ENCODE measurements around the gene KRTAP11-1.

Gene KRTAP11-1, protein sequence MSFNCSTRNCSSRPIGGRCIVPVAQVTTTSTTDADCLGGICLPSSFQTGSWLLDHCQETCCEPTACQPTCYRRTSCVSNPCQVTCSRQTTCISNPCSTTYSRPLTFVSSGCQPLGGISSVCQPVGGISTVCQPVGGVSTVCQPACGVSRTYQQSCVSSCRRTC

DNA sequence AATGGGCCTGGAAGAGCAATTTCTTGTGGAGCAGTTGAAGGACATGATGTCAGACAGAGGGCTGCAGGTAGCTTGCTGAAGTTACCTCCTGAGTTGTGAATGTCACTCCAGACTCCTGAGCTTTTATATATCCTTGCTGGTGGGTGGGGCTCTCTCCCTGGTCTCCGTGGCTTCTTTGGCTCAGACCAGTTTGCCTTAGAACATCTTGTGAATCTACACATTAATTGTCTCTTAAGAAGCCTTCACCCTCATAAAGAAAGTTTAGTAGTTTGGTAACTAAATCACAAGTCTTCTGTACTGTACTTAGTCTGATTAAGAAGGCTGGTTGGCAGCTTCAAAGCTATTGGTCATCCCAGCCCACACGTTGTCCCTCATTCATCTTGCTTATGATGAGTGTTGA is at the start of gene KRTAP11-1:
Gene KRTAP11-1 (minus strand): TSS at position 101 of the 400 bp plus-strand sequence. CDS start 56 bp downstream, at position 45.
- DNase-seq, result no peak

DNA sequence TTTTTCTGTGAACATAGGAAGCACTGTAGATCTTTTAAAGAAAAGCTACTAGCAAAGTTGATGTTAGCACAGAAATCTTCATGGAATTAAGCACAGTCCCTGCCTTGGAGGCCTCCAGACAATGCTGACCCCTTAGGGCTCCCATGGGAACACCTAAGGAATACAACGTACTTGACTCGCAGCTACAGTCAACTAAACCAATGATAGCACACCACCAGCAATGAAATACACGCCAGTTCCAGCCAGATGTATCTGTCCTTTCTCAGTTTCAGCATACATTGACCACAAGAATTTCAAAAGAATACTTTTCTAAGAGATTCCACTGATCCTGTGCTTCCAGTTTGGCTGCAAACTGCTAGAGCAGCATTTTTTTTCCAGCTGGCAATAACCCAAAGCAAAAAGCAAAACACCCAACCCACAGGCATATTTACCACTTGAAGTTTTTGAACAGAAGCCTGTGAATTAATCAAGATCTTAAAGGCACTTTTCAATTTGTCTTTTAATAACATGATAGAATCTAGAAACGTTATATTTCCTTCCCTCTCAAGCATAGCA is 42.8 kb upstream of the KRTAP11-1 start:
- no peak for DNase-seq

DNA sequence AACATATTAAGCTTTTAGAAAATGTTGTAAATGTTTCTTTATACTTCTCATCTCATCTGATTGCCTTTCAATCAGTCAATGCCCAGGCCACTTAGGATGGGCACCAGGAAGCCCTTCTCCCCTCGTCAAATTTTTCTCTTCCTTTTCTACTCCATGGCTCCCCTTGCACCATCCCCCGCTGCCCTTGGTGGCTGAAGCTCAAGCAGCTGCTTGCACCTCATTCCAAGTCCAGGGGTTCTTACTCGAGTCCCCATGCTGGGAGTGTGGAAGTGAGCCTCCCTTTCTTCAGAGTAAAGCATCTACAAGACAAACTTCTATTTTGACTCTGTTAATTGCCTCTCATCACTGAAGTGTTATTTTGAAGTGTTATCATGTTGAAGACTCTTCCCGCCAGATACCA is 39.7 kb upstream of the KRTAP11-1 start:
- no peak for DNase-seq

DNA sequence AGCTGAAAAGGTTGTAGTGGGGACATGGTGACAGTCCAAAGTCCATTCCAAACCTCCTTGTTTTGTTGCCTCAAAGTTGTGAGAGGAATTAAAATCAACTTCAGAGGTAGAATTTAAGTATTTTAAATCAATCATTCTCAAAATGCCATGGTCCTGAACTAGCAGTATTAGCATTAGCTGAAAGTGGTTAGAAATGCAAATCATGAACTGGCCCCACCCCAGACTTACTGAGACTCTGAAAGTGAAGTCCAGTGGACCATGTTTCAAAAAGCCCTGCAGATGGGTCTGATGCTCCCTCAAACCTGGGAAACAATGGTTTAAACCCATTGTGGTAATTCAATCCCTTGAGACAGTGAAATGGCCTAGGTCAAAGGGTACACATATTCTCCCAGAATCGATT is 36.2 kb upstream of the KRTAP11-1 start:
- no peak for DNase-seq

DNA sequence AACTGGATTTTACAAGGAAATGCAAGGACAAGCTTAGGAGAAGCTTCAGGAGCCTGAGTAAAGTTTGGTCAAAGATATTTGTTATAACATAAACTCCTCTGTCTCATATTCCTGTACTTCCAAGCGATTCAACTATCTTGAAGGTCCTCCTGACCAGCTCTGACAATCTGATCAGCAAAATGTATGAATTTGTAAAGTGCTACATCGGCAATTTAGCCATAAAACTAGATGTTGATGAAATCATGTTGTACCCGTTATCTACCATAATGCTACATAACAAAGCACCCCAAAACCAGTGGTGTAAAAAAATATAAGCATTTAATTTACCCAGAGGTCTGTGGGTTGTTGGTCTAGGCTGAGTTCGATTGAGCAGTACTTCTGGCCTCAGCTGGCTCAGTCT is 19.5 kb upstream of the KRTAP11-1 start:
- DNase-seq, result no peak

DNA sequence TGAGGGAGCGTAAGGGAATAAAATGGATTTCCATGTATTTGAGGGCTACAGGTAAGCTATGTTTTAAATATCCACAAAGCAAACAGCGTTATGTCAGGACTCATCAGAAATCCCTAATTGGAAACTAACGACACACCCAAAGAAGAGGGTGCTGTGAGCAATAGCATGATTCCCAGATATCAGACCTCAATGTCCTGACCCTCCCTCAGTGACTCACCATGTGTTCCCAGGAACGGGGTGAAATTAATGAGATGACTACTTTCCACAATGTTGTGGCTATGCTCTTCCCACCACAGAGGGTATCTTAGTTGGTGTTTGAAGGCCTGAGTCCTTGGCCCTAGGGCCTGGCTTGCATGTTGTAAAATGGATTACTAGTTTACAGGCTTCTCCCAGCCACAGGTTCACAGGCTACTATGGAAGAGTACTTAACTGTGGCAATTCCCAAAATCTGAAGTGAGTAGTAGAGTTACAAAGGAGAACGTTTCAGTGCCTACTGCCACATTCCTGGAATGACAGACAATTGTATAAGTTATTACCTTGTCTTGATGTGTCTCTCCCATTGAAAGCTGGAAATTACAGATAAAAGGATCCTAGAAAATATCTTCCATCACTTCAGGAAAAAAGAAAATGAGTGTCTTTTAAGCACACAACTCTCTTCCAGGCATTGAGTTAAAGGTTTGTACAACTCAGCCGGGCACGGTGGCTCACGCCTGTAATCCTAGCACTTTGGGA is 1.7 kb upstream of the KRTAP11-1 start:
- DNase-seq, result no peak

DNA sequence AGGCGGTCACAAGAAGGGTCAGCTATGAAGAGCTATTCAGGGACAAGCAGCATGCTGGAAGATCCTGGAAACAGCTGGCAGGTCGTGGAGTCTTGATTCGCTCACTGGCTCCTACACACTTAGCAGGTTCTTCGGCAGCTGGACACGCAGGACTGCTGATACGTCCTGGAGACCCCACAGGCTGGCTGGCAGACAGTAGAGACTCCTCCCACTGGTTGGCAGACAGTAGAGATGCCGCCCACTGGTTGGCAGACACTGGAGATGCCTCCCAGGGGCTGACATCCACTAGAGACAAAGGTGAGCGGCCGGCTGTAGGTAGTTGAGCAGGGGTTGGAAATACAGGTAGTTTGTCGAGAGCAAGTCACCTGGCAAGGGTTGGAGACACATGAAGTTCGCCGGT is 466 bp downstream of the KRTAP11-1 start:
- DNase-seq, result no peak

DNA sequence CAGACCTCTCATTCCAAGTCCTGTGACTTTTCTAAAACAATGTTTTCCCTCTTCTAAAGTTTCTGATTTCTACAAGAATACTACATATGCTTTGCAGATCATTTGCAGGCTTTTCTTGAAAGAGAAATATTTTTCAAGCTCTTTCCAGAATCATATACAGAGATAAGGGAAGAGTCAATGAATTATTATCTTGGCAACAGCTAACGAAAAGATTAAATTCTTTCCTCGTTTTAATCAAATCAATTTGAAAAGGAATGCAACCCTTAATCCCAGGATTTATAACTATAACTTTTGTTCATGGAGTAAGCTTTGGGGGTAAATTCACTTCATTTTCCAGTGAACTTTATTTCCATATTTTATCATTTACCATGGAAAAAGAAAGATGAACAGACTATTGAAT is 6.9 kb downstream of the KRTAP11-1 start:
- no peak for DNase-seq

DNA sequence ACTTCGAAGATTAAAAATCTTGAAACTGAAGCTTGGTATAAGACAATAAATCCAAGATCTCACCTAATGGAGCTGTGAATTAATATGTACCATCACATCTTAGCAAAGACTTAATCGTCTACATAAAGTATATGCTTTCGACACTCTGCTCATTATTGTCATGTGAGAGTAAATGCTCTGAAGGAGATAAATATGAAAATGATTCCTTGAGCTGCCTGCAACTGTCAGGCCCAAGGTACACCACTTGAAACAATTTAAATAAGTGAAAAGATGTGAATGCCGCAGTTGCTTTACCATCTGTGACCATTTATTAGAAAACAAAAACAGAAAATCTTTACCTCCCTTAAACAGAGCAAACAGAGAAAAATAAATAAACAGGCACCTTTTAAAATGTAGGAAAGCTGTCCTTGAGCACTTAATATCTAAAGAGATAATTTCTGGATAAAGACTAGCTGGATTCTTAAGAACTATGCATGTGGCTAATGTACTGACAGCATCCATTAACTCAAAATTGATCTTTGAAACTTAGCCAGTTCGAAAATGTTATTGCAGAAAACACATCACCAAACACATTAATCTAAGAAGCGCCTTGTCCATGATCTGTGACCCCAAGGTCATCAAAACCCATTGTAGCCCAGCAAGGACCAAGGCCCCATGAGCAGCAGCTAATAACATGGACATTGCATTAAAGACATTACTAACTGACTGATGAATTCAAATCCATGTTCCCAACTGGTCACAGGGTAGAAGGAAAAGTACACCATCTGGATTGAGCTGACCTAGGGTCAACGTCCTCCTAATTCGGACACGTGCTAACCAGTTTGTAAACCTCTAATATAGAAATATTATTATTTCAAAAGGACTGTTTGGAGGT is 33.5 kb downstream of the KRTAP11-1 start:
- no peak for DNase-seq

DNA sequence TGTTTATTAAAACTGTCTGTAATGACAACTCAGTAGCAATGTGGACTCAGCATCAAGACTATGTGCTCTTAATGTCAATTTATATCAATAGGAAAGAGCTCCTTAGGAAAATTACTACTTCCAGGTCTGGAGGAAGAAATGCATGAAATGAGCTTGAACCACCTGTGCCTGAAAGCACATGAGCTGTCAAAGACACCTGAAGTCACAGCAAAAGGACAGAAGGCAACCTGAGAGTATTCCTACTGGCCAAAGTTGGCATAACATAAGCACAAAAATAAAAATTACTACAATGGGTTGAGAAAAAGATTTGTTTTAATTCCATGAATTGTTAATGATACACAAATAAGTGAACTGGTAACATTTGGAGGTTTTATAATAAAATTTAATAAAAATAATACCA is 38.4 kb downstream of the KRTAP11-1 start:
- DNase-seq, result no peak

DNA sequence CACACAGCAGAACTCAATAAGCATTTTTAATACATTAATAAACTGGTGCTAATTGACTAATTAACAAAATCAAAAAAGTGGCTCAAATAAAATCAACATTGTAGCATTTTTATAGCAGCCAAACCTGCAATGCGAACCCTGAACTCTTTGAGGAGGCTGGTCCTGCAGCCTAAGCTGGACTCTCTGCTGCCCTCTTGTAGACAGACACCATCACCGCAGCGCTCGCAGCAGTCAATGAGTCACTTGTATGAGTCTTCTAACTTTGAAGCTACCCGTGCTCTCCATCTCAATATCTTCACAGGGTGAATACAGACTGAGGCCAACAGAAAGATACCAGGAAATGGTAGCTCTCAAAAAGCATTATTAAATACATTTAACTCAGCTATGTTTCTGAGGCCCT is 42.1 kb downstream of the KRTAP11-1 start:
- DNase-seq, result no peak

DNA sequence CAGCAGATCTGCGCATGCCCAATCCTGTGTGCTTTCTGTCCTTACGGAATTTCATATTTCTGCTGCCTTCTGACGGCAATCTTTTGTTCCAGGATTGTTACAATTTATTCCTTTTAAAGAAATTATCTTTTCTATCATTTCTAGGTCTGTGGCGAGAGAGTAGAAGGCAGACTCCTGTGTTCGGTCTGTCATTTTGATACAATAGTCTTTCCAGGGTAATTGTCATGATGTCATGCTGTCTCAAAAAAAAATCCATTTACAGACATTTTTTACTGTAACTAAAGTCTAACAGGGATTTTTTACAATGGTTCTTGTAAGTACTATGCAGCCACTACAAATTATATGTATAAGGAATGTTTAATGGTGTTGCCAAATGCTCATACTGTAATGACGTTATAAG is 42.8 kb downstream of the KRTAP11-1 start:
- no peak for DNase-seq

DNA sequence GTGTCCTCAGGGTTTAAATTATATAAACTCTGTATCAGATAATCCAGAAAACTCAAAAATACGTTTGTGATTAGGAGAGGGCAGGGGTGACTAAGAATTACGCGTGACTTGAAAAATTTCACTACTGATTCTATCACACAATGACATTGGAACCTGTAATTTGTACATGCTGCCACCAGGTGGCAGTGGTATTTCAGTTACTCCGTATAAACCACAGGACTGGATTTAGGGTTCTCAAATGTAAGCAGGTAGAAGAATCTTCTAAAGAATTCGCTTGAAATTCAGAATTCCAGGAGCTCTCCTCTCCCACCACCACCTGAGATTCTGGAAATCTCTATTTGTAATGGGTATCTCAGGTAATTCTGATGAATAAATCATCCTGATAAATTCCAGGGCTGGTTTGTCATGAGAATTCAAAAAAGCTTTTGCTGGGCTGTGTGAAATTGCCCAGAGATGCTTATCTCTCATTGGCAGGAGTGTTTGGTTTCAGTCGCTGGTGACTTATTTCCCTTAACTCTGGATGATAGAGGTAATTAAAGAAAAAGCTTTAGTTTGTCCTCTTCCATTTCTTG is 50.1 kb downstream of the KRTAP11-1 start:
- no peak for DNase-seq

Data from right forelimb (tissue), 1 donor.